Ishikawa (cell line): Measurements from ENCODE around the gene C19orf81.

Experiments
- CEBPB ChIP-seq: IDR thresholded peaks from 2 replicates; pipeline ENCODE4 v1.6.1; 2012
- CREB1 ChIP-seq: IDR thresholded peaks from 2 replicates; pipeline ENCODE4 v1.6.1; 2012; ENCODE audit warnings: low read depth
- EGR1 ChIP-seq: IDR thresholded peaks from 2 replicates; pipeline ENCODE4 v1.6.1; 2012
- EP300 ChIP-seq: IDR thresholded peaks from 2 replicates; pipeline ENCODE4 v1.6.1; 2012; ENCODE audit warnings: borderline replicate concordance
- FOXM1 ChIP-seq: IDR thresholded peaks from 2 replicates; pipeline ENCODE4 v1.6.1; 2012; ENCODE audit warnings: low read depth, borderline replicate concordance
- NFIC ChIP-seq: IDR thresholded peaks from 2 replicates; pipeline ENCODE4 v1.6.1; 2012
- RAD21 ChIP-seq: IDR thresholded peaks from 2 replicates; pipeline ENCODE4 v1.6.1; 2012; ENCODE audit warnings: low read depth
- TAF1 ChIP-seq: IDR thresholded peaks from 2 replicates; pipeline ENCODE4 v1.6.1; 2012; ENCODE audit warnings: low read depth, mild to moderate bottlenecking
- TCF12 ChIP-seq: IDR thresholded peaks from 2 replicates; pipeline ENCODE4 v1.6.1; 2012; ENCODE audit warnings: low read depth
- TEAD4 ChIP-seq: IDR thresholded peaks from 2 replicates; pipeline ENCODE4 v1.6.1; 2012
- YY1 ChIP-seq: IDR thresholded peaks from 2 replicates; pipeline ENCODE4 v1.6.1; 2012; ENCODE audit warnings: low read depth
- ZBTB7A ChIP-seq: IDR thresholded peaks from 2 replicates; pipeline ENCODE4 v1.6.1; 2012; ENCODE audit warnings: low read depth
- TF ChIP-seq, protein P1 (sequence below): IDR thresholded peaks from 2 replicates; pipeline ENCODE4 v1.6.1; 2012; ENCODE audit warnings: low read depth, mild to moderate bottlenecking
- TF ChIP-seq, protein P2 (sequence below): IDR thresholded peaks from 2 replicates; pipeline ENCODE4 v1.6.1; 2012
- TF ChIP-seq, protein P3 (sequence below): IDR thresholded peaks from 2 replicates; pipeline ENCODE4 v1.6.1; 2012

C19orf81 gene

DNA sequence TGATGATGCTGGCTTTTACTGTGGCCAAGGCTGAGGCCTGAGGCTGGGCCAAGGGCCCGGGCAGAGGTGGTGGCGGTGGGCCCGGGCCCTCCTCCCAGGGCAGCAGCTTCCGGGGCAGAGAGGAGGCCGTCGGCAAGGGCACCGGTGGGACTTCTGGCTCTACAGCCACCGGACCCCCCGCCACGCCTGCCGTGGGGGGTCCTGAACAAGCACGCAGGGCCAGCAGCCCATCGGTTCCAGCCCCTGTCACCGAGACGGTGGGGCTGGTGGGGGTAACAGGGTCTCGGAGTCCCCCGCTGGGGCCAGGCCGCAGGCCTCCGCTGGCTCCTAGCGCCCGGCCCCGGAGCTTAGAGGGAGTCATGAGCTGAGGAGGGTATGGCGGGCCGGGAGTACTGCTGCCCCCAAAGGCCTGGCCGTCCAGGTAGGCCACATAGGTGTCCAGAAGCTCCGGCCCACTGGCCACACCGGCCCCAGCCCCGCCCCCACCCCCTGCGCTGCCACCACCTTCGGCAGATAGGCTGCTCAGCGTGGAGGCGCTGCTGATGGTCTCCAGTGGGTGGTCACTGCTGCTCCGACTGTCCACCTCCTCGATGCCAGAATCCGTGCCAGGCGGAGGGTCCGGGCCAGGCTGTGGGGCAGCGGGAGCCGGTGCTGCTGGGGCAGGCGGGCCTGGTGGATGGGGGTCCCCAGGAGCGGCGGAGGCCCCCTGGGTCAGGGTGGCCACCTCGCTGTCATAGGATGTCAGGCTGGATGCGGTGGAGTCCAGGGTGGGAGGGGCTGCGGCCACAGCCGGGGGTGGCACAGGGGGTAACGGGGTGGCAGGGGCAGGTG, 17.3 kb downstream of the C19orf81 start:
- TF ChIP-seq CREB1 (no peak), CEBPB (no peak), EP300 (no peak), NFIC (no peak), TEAD4 (no peak), FOXM1 (no peak), EGR1 (no peak), YY1 (no peak), TAF1 (no peak), RAD21 (no peak), TCF12 (no peak), ZBTB7A (no peak)
- TF ChIP-seq, protein P1, sequence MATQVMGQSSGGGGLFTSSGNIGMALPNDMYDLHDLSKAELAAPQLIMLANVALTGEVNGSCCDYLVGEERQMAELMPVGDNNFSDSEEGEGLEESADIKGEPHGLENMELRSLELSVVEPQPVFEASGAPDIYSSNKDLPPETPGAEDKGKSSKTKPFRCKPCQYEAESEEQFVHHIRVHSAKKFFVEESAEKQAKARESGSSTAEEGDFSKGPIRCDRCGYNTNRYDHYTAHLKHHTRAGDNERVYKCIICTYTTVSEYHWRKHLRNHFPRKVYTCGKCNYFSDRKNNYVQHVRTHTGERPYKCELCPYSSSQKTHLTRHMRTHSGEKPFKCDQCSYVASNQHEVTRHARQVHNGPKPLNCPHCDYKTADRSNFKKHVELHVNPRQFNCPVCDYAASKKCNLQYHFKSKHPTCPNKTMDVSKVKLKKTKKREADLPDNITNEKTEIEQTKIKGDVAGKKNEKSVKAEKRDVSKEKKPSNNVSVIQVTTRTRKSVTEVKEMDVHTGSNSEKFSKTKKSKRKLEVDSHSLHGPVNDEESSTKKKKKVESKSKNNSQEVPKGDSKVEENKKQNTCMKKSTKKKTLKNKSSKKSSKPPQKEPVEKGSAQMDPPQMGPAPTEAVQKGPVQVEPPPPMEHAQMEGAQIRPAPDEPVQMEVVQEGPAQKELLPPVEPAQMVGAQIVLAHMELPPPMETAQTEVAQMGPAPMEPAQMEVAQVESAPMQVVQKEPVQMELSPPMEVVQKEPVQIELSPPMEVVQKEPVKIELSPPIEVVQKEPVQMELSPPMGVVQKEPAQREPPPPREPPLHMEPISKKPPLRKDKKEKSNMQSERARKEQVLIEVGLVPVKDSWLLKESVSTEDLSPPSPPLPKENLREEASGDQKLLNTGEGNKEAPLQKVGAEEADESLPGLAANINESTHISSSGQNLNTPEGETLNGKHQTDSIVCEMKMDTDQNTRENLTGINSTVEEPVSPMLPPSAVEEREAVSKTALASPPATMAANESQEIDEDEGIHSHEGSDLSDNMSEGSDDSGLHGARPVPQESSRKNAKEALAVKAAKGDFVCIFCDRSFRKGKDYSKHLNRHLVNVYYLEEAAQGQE, result no peak
- TF ChIP-seq, protein P2, sequence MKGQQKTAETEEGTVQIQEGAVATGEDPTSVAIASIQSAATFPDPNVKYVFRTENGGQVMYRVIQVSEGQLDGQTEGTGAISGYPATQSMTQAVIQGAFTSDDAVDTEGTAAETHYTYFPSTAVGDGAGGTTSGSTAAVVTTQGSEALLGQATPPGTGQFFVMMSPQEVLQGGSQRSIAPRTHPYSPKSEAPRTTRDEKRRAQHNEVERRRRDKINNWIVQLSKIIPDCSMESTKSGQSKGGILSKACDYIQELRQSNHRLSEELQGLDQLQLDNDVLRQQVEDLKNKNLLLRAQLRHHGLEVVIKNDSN, result no peak
- TF ChIP-seq, protein P3, sequence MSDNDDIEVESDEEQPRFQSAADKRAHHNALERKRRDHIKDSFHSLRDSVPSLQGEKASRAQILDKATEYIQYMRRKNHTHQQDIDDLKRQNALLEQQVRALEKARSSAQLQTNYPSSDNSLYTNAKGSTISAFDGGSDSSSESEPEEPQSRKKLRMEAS, result no peak

- TF ChIP-seq, protein P2, result no peak
- TF ChIP-seq CEBPB (no peak), FOXM1 (no peak), EP300 (no peak), RAD21 (no peak), CREB1 (no peak), TAF1 (no peak), TCF12 (no peak), TEAD4 (no peak), ZBTB7A (no peak), YY1 (no peak), EGR1 (no peak), NFIC (no peak)
- TF ChIP-seq, protein P3, result no peak
- TF ChIP-seq, protein P1, result no peak
Measured at GRCh38 chr19:50667177-50667758, 18.0 kb downstream of the C19orf81 start.

GRCh38 chr19:50667759-50668231, 18.6 kb downstream of the C19orf81 start:
- no peak for TF ChIP-seq RAD21
- TF ChIP-seq ZBTB7A, result no peak
- no peak for TF ChIP-seq CEBPB
- no peak for TF ChIP-seq NFIC
- TF ChIP-seq EGR1, result no peak
- TF ChIP-seq, protein P3, result no peak
- TF ChIP-seq TCF12, result no peak
- TF ChIP-seq EP300, result no peak
- TF ChIP-seq CREB1, result no peak
- TF ChIP-seq YY1, result no peak
- TF ChIP-seq, protein P2, result no peak
- TF ChIP-seq FOXM1, result no peak
- no peak for TF ChIP-seq TAF1

GRCh38 chr19:50668416-50668815, 19.2 kb downstream of the C19orf81 start:
- TF ChIP-seq ZBTB7A, result no peak
- TF ChIP-seq, protein P2, result no peak
- TF ChIP-seq CEBPB, result no peak
- no peak for TF ChIP-seq TEAD4
- TF ChIP-seq TCF12, result no peak
- TF ChIP-seq, protein P1, result no peak
- no peak for TF ChIP-seq RAD21
- TF ChIP-seq EP300, result no peak
